ENCODE results near the gene ARID1B.
A peak's percentile ranks its signal among the peaks of the same experiment; 100 is the strongest.

ARID1B gene

GRCh38 chr6:156890627-156891314 is 113.6 kb downstream of the ARID1B start:
- TF ChIP-seq, protein P1, sequence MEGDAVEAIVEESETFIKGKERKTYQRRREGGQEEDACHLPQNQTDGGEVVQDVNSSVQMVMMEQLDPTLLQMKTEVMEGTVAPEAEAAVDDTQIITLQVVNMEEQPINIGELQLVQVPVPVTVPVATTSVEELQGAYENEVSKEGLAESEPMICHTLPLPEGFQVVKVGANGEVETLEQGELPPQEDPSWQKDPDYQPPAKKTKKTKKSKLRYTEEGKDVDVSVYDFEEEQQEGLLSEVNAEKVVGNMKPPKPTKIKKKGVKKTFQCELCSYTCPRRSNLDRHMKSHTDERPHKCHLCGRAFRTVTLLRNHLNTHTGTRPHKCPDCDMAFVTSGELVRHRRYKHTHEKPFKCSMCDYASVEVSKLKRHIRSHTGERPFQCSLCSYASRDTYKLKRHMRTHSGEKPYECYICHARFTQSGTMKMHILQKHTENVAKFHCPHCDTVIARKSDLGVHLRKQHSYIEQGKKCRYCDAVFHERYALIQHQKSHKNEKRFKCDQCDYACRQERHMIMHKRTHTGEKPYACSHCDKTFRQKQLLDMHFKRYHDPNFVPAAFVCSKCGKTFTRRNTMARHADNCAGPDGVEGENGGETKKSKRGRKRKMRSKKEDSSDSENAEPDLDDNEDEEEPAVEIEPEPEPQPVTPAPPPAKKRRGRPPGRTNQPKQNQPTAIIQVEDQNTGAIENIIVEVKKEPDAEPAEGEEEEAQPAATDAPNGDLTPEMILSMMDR (IDR thresholded peaks at IDR 0.05; ENCODE audit: control insufficient read depth, insufficient read depth, low read depth, low read length, missing control alignments), result no peak
- H3K4me3 ChIP-seq (ENCODE audit: control insufficient read depth, low read depth, low read length), result no peak overlapping the region
- peak; percentile 24 for DNase-seq (ENCODE audit: low read depth)

DNA sequence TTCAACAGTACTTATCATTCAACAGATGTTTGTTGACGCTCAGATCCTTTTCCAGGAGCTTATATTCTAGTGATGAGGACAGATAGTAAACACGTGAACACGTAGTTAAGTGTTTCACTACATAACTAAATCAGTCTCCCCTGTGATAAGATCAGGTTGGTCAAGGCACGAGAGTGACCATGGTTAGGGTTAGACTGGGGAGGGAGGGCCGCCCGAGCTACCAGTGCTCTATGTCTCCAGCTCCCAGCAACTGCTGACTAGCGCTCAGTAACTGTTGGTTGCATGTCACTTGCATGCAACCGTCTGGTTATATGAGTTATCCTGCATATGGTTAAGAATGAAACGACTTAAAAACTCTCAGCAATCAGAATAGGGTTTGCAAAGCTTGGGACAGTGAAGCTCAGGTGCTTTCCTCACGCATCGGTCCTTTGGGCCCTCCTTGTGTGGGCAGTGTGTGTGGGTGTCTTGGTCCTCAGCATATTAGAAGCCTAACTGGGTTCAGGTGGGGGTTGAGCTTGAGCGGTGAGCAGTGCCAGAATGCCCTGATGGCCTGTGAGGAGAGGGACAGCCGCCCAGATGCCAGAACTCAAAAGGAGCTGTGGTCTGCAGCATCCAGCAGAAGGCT is 120.8 kb downstream of the ARID1B start:
- no peak for DNase-seq (ENCODE audit: low read depth)
- TF ChIP-seq, protein P1 (IDR thresholded peaks at IDR 0.05; ENCODE audit: control insufficient read depth, insufficient read depth, low read depth, low read length, missing control alignments), result no peak
- H3K4me3 ChIP-seq (ENCODE audit: control insufficient read depth, low read depth, low read length), result no peak overlapping the region

GRCh38 chr6:156899071-156899470 is 121.9 kb downstream of the ARID1B start:
- no peak for DNase-seq (ENCODE audit: low read depth)
- no peak overlapping the region for H3K4me3 ChIP-seq (ENCODE audit: control insufficient read depth, low read depth, low read length)
- TF ChIP-seq, protein P1 (IDR thresholded peaks at IDR 0.05; ENCODE audit: control insufficient read depth, insufficient read depth, low read depth, low read length, missing control alignments), result no peak

GRCh38 chr6:156899532-156900135 is 122.5 kb downstream of the ARID1B start:
- TF ChIP-seq, protein P1 (IDR thresholded peaks at IDR 0.05; ENCODE audit: control insufficient read depth, insufficient read depth, low read depth, low read length, missing control alignments), result no peak
- H3K4me3 ChIP-seq (ENCODE audit: control insufficient read depth, low read depth, low read length), result no peak overlapping the region
- DNase-seq (ENCODE audit: low read depth), result no peak

DNA sequence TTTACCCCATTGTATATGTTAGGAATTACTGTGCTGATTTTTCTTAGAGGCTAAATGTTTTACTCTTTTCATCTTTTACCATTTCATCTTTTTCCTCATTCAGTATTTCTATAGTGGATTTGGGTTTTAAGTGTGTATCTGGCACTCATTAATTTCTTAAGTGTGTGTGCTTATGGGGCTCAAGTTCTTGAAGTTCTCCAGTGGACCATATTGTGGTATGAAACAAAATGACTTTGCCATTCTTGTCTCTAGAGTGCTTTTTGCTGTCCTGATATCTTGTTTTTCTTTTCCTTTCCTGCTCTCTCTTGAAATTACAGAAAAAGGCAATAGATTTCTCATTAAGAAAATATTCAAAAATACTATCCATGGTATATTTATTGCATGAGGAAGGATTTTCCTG is 123.1 kb downstream of the ARID1B start:
- no peak for DNase-seq (ENCODE audit: low read depth)
- TF ChIP-seq, protein P1 (IDR thresholded peaks at IDR 0.05; ENCODE audit: control insufficient read depth, insufficient read depth, low read depth, low read length, missing control alignments), result no peak
- no peak overlapping the region for H3K4me3 ChIP-seq (ENCODE audit: control insufficient read depth, low read depth, low read length)

GRCh38 chr6:156901309-156902019 is 124.3 kb downstream of the ARID1B start:
- DNase-seq (ENCODE audit: low read depth), result no peak
- TF ChIP-seq, protein P1 (IDR thresholded peaks at IDR 0.05; ENCODE audit: control insufficient read depth, insufficient read depth, low read depth, low read length, missing control alignments), result no peak
- no peak overlapping the region for H3K4me3 ChIP-seq (ENCODE audit: control insufficient read depth, low read depth, low read length)
